ENCODE data around the gene DOCK10.

GRCh38 chr2:224850081-224850480 is 192.2 kb downstream of the DOCK10 start:
- TF ChIP-seq CTCF (IDR thresholded peaks at IDR 0.05): no peak
- TF ChIP-seq POLR2A (IDR thresholded peaks at IDR 0.05): no peak

Data from heart left ventricle (tissue), 13 donors.